H1 (cell line): Measurements from ENCODE around the gene CBX2. TPM values are rescaled to one million over a fixed set of nuclear protein-coding genes. Genes with fewer than 3 reads are reported as not detected.
"Not testable (repeated sequence)": the region's sequence is repeated elsewhere in the genome, so short reads cannot be mapped to it uniquely, and the experiment has no call there.

Source experiments
- CTCF ChIA-PET: fragments of 300-600 bp; sonication (Branson Sonifier 250); formaldehyde crosslinking; loops from one replicate; lab custom pipeline; 2021; ENCODE audit not compliant: partially characterized antibody; lab: Charles Lee
- POLR2A ChIA-PET: fragments of 300-600 bp; sonication (Branson Sonifier 250); formaldehyde crosslinking; loops from one replicate; lab custom pipeline; 2021; ENCODE audit warnings: inconsistent platforms; ENCODE audit not compliant: partially characterized antibody; lab: Charles Lee
- DNase-seq, 2 experiments: peaks; one replicate each; pipeline versions ENCODE4 v3.0.0 to v3.0.0-alpha.2; 2010 to 2022; ENCODE audit warnings: low spot score in 2 of 2, low read depth in 1 of 2, mixed read lengths in 1 of 2
- FAIRE-seq: peaks from 2 replicates; lab custom pipeline; 2011; peaks lifted over from hg19 to GRCh38; lab: Jason Lieb, UNC
- H2AFZ ChIP-seq: 2 replicates; pipeline ENCODE4 v1.8.1; 2012; ENCODE audit warnings: low read length, inconsistent platforms
- H2AK5ac ChIP-seq: 2 replicates; pipeline ENCODE4 v1.6.1; 2013; ENCODE audit warnings: low read depth, low read length
- H2BK120ac ChIP-seq: replicated peaks from 2 replicates; pipeline ENCODE3; 2013; ENCODE audit warnings: low read depth, low read length, inconsistent platforms
- H2BK12ac ChIP-seq: 2 replicates; pipeline ENCODE4 v1.6.1; 2013; ENCODE audit warnings: low read depth, low read length
- H2BK15ac ChIP-seq: 2 replicates; pipeline ENCODE4 v1.6.1; 2013; ENCODE audit warnings: low read length
- H2BK20ac ChIP-seq: 2 replicates; pipeline ENCODE4 v1.6.1; 2013; ENCODE audit warnings: low read length
- H2BK5ac ChIP-seq: 2 replicates; pipeline ENCODE4 v1.6.1; 2013; ENCODE audit warnings: low read depth, low read length
- H3K14ac ChIP-seq: 2 replicates; pipeline ENCODE4 v1.6.1; 2013; ENCODE audit warnings: inconsistent platforms; ENCODE audit not compliant: insufficient read length
- H3K18ac ChIP-seq: 2 replicates; pipeline ENCODE4 v1.6.1; 2013; ENCODE audit warnings: low read length; ENCODE audit errors: extremely low read depth
- H3K23ac ChIP-seq: 2 replicates; pipeline ENCODE4 v1.6.1; 2013; ENCODE audit warnings: inconsistent platforms; ENCODE audit not compliant: insufficient read length
- H3K23me2 ChIP-seq: 2 replicates; pipeline ENCODE4 v1.6.1; 2013; ENCODE audit warnings: low read depth, low read length
- H3K27ac ChIP-seq: 2 replicates; pipeline ENCODE4 v1.6.1; 2011; ENCODE audit warnings: low read depth, low read length, inconsistent platforms
- H3K27me3 ChIP-seq, 4 experiments: replicated peaks in 1 of 4; 1 replicate in 1 of 4; 2 replicates in 3 of 4; pipeline versions ENCODE4 v1.6.1 to v1.8.1; 2011 to 2013; ENCODE audit warnings: low read length in 3 of 4, mild to moderate bottlenecking in 3 of 4, inconsistent platforms in 2 of 4, mixed read lengths in 2 of 4, moderate library complexity in 1 of 4; ENCODE audit not compliant: control insufficient read depth in 3 of 4, insufficient read depth in 3 of 4; ENCODE audit errors: extremely low read depth in 1 of 4
- H3K36me3 ChIP-seq, 4 experiments: 2 replicates each; pipeline versions ENCODE4 v1.6.1 to v1.8.1; 2011 to 2013; ENCODE audit warnings: mild to moderate bottlenecking in 4 of 4, low read length in 3 of 4, moderate library complexity in 2 of 4, control low read depth in 1 of 4, inconsistent platforms in 1 of 4; ENCODE audit not compliant: insufficient read depth in 4 of 4, control insufficient read depth in 2 of 4
- H3K4ac ChIP-seq: replicated peaks from 2 replicates; pipeline ENCODE3; 2013; ENCODE audit warnings: low read length, low read depth, mixed read lengths, inconsistent platforms; ENCODE audit not compliant: insufficient read length
- H3K4me1 ChIP-seq, 4 experiments: replicated peaks in 1 of 4; 1 replicate in 1 of 4; 2 replicates in 3 of 4; pipeline versions ENCODE4 v1.6.1 to v1.8.1; 2011 to 2013; ENCODE audit warnings: low read length in 3 of 4, inconsistent platforms in 2 of 4, mixed read lengths in 1 of 4; ENCODE audit not compliant: insufficient read depth in 4 of 4, control insufficient read depth in 3 of 4
- H3K4me2 ChIP-seq, 2 experiments: 2 replicates each; pipeline versions ENCODE4 v1.6.1 to v1.8.1; 2011 to 2013; ENCODE audit warnings: low read depth in 2 of 2, low read length in 2 of 2, control low read depth in 1 of 2, inconsistent platforms in 1 of 2, mild to moderate bottlenecking in 1 of 2; ENCODE audit not compliant: insufficient read depth in 1 of 2
- H3K4me3 ChIP-seq, 4 experiments: fragments of 200-600, 300-600 bp in 1 of 4; sonication (generic), shearing (Covaris generic), sonication (Bioruptor Twin) in 1 of 4; 2 replicates each; pipeline versions ENCODE4 v1.5.1 to v1.8.1; 2011 to 2016; ENCODE audit warnings: low read length in 4 of 4, low read depth in 3 of 4, control low read depth in 2 of 4, inconsistent platforms in 2 of 4, mild to moderate bottlenecking in 2 of 4, mixed read lengths in 1 of 4, moderate library complexity in 1 of 4; ENCODE audit not compliant: insufficient read depth in 2 of 4; ENCODE audit errors: extremely low read depth in 1 of 4
- H3K56ac ChIP-seq: replicated peaks from 2 replicates; pipeline ENCODE3; 2013; ENCODE audit warnings: low read depth, mild to moderate bottlenecking, mixed read lengths, low read length, inconsistent platforms; ENCODE audit not compliant: insufficient read length
- H3K79me1 ChIP-seq: 2 replicates; pipeline ENCODE4 v1.6.1; 2013; ENCODE audit warnings: low read depth, low read length, control low read depth
- H3K79me2 ChIP-seq, 2 experiments: 2 replicates each; pipeline versions ENCODE4 v1.6.1 to v1.8.1; 2012 to 2013; ENCODE audit warnings: low read length in 2 of 2, mild to moderate bottlenecking in 2 of 2, inconsistent platforms in 1 of 2; ENCODE audit not compliant: insufficient read depth in 2 of 2, control insufficient read depth in 1 of 2
- H3K9ac ChIP-seq, 4 experiments: replicated peaks in 1 of 4; 1 replicate in 1 of 4; 2 replicates in 3 of 4; pipeline versions ENCODE4 v1.6.1 to v1.8.1; 2011 to 2013; ENCODE audit warnings: low read depth in 3 of 4, low read length in 3 of 4, control low read depth in 2 of 4, mild to moderate bottlenecking in 2 of 4, moderate library complexity in 2 of 4, inconsistent platforms in 1 of 4; ENCODE audit errors: extremely low read depth in 1 of 4
- H3K9me3 ChIP-seq, 2 experiments: 2 replicates each; pipeline versions ENCODE4 v1.6.1 to v1.8.1; 2012 to 2013; ENCODE audit warnings: mild to moderate bottlenecking in 2 of 2, moderate library complexity in 2 of 2, control low read depth in 1 of 2, inconsistent platforms in 1 of 2, low read depth in 1 of 2, low read length in 1 of 2, mixed read lengths in 1 of 2; ENCODE audit not compliant: insufficient read depth in 2 of 2
- H4K20me1 ChIP-seq, 2 experiments: replicated peaks in 1 of 2; 2 replicates each; pipeline versions ENCODE3 to v1.8.1; 2011 to 2013; ENCODE audit warnings: inconsistent platforms in 2 of 2, low read length in 2 of 2, mild to moderate bottlenecking in 1 of 2; ENCODE audit not compliant: insufficient read depth in 2 of 2, control insufficient read depth in 1 of 2
- H4K5ac ChIP-seq: 2 replicates; pipeline ENCODE4 v1.6.1; 2013; ENCODE audit warnings: low read length, low read depth, mixed read lengths, inconsistent platforms; ENCODE audit not compliant: insufficient read length
- H4K8ac ChIP-seq: 2 replicates; pipeline ENCODE4 v1.8.0; 2013; ENCODE audit warnings: mild to moderate bottlenecking, moderate library complexity, low read length, inconsistent platforms; ENCODE audit not compliant: insufficient read depth; ENCODE audit errors: extremely low read depth
- H4K91ac ChIP-seq: replicated peaks from 2 replicates; pipeline ENCODE3; 2013; ENCODE audit warnings: low read length, mixed read lengths, inconsistent platforms; ENCODE audit not compliant: insufficient read length
- WGBS, 2 experiments: shearing (Covaris generic) in 1 of 2; methylation state at CpG; one replicate each; pipeline versions ENCODE4 v1.1.6 to v1.1.7; 2013 to 2015; ENCODE audit warnings: low lambda C conversion rate in 2 of 2, mixed read lengths in 2 of 2, inconsistent platforms in 1 of 2, low coverage in 1 of 2, missing lambda C conversion rate in 1 of 2; ENCODE audit not compliant: insufficient replicate concordance in 2 of 2, insufficient coverage in 1 of 2, insufficient read length in 1 of 2; ENCODE audit errors: extremely low coverage in 1 of 2, missing lambda C conversion rate in 1 of 2; 5-methylcytosine and 5-hydroxymethylcytosine counted together
- polyA plus RNA-seq, 7 experiments: library from polyadenylated mRNA; depleted of rRNA in 3 of 7; stranded (reverse) in 5 of 7; unstranded in 2 of 7; fragments of >200 nt in 5 of 7; fragments of 200-250 nt in 2 of 7; gene quantifications; 1 replicate in 5 of 7; 2 replicates in 1 of 7; 4 replicates in 1 of 7; pipeline versions ENCODE4 v1.2.1 to v1.2.3, GENCODE V29; 2011 to 2013; ENCODE audit warnings: missing spikeins in 2 of 7, mixed read lengths in 2 of 7
- total RNA-seq: library from RNA; stranded (reverse); fragmentation: NEBNext Ultra II Directional; extraction: Animal tissue kit (Norgen Biotek cat#: 25700); gene quantifications from 2 replicates; pipeline ENCODE4 v1.2.1, GENCODE V29; 2021

CBX2 gene
- total and polyA plus RNA-seq, 2 of the 8 experiments (the other 6 are each of a cell fraction or from before 2014, with no cell fraction given), result 64.3 to 83.9 TPM

DNA sequence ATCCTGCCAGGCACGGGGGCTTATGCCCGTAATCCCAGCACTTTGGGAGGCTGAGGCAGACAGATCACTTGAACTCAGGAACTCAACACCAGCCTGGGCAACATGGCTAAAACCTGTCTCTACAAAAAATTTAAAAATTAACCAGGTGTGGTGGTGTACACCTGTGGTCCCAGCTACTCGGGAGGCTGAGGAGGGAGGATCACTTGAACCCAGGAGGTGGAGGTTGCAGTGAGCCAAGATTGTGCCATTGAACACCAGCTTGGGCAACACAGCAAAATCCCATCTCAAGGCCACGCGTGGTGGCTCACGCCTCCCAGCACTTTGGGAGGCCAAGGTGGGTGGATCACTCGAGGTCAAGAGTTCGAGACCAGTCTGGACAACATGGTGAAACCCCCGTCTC, 23.0 kb upstream of the CBX2 start:
- ChIA-PET POLR2A (interaction anchor here (1.4 kb wide), 1 partner anchor 32 kb away, joined by 5 read pairs; no protein-coding TSS in a partner anchor), CTCF (interaction anchor here (2.0 to 5.5 kb wide), 3 partner anchors 9 to 34 kb away, joined by 6 to 29 read pairs (median 7); no protein-coding TSS in a partner anchor)
- H3K36me3 ChIP-seq, H3K4me2 ChIP-seq, H3K23me2 ChIP-seq, H3K27ac ChIP-seq, H3K79me2 ChIP-seq, H4K5ac ChIP-seq, H2AK5ac ChIP-seq, H3K27me3 ChIP-seq, H3K79me1 ChIP-seq, H2BK20ac ChIP-seq, H4K20me1 ChIP-seq, H3K18ac ChIP-seq, H3K14ac ChIP-seq, H3K4me3 ChIP-seq, H2AFZ ChIP-seq, DNase-seq, H3K9ac ChIP-seq, H2BK5ac ChIP-seq, FAIRE-seq, H3K56ac ChIP-seq, H2BK15ac ChIP-seq, H3K4me1 ChIP-seq, H2BK12ac ChIP-seq, H2BK120ac ChIP-seq, H4K8ac ChIP-seq, H3K9me3 ChIP-seq, H4K91ac ChIP-seq, H3K4ac ChIP-seq, H3K23ac ChIP-seq: not testable (repeated sequence)
- 95% methylated on average over 9 of the region's 9 CpGs; no CpG with 5 or more reads in 1 of the 2 experiments for whole genome bisulfite sequencing, 2 experiments
